ENCODE results near the gene FRMD3. TPM values are rescaled to one million over a fixed set of nuclear protein-coding genes. Genes with fewer than 3 reads are reported as not detected.
A peak's percentile ranks its signal among the peaks of the same experiment; 100 is the strongest.

FRMD3 gene
- total RNA-seq, 1 experiment from 2014 or later = 14.5 TPM

- Histone ChIP-seq H3K4me3 (ENCODE audit: low read depth in 2 of 2, low read length in 2 of 2) (no peak overlapping the region), H3K4me1 (ENCODE audit: control insufficient read depth, insufficient read depth, low read length) (no peaks in the 10 kb centered on the region), H3K9me3 (ENCODE audit: control insufficient read depth, insufficient read depth, low read depth, low read length) (no peaks in the 10 kb centered on the region), H3K27ac (ENCODE audit: low read length) (no peak overlapping the region), H3K36me3 (ENCODE audit: control insufficient read depth, insufficient read depth, low read length) (no peaks in the 10 kb centered on the region), H3K27me3 (ENCODE audit: control insufficient read depth, insufficient read depth, low read length) (no peaks in the 10 kb centered on the region)
- no TSS peak for BruUV-seq (replicated peaks)
- in situ Hi-C loops (cut with HindIII; ENCODE audit: low pct_unique_long_range_greater_than_20kb, low sequenced_read_pairs) = no loop called here
- no peak for ATAC-seq
- ChIA-PET POLR2A (no interaction called here), CTCF (no interaction called here)
- intact Hi-C loops (cut with micrococcal nuclease; ENCODE audit: unreplicated experiment) = no loop called here
- DNase-seq (ENCODE audit: low read depth, low spot score) = no peak
- TF ChIP-seq SIN3A (IDR thresholded peaks at IDR 0.05; ENCODE audit: borderline replicate concordance, insufficient read depth, low read depth, low read length) (no peak), REST (IDR thresholded peaks at IDR 0.05; ENCODE audit: insufficient read depth in 1 of 2, low read depth in 2 of 2, low read length in 1 of 2) (peak in 1 of 2 experiments; percentile 68; a peak in 2 of 4 replicates)
These were observed 183.2 kb downstream of the FRMD3 start for GRCh38 chr9:83355024-83355444.

DNA sequence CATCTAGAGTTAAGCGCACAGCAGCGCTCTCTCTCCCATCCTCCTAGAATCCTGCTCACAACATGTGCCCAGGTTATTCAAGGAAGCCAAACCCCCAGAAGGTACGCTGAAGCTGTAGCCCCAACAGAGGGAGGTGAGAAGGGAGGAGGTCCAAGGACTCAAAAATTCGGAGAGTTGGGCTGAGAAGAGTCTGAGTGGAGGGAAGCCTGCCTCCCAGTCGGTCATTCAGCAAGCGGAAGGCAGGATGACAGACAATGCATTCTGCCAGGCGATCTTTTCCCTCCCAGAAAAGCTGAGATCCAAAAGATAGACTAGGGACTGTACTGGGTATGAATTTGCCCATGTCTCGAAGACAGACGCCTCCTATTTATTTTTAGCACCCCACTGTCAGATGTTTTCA is 189.2 kb downstream of the FRMD3 start:
- ATAC-seq = no peak
- Histone ChIP-seq H3K27ac (ENCODE audit: low read length) (no peak overlapping the region), H3K36me3 (ENCODE audit: control insufficient read depth, insufficient read depth, low read length) (no peaks in the 10 kb centered on the region; the same call in 1 of the 2 replicates), H3K9me3 (ENCODE audit: control insufficient read depth, insufficient read depth, low read depth, low read length) (no peaks in the 10 kb centered on the region), H3K4me3 (ENCODE audit: low read depth in 2 of 2, low read length in 2 of 2) (no peak overlapping the region), H3K27me3 (ENCODE audit: control insufficient read depth, insufficient read depth, low read length) (no peaks in the 10 kb centered on the region), H3K4me1 (ENCODE audit: control insufficient read depth, insufficient read depth, low read length) (no peaks in the 10 kb centered on the region)
- in situ Hi-C loops (cut with HindIII; ENCODE audit: low pct_unique_long_range_greater_than_20kb, low sequenced_read_pairs) = no loop called here
- CTCF ChIA-PET = interaction anchor here (0.7 kb wide), 1 partner anchor 15 kb away, joined by 18 read pairs; no protein-coding TSS in a partner anchor
- TF ChIP-seq CTCF (IDR thresholded peaks at IDR 0.05) (no peak), REST (IDR thresholded peaks at IDR 0.05; ENCODE audit: insufficient read depth in 1 of 2, low read depth in 2 of 2, low read length in 1 of 2) (no peak), TCF7L2 (IDR thresholded peaks at IDR 0.05; ENCODE audit: low read depth, low read length) (no peak), POLR2AphosphoS5 (IDR thresholded peaks at IDR 0.05; ENCODE audit: low read depth, low read length) (no peak), SIN3A (IDR thresholded peaks at IDR 0.05; ENCODE audit: borderline replicate concordance, insufficient read depth, low read depth, low read length) (no peak)
- intact Hi-C loops (cut with micrococcal nuclease; ENCODE audit: unreplicated experiment) = no loop called here
- DNase-seq (ENCODE audit: low read depth, low spot score) = no peak
- BruUV-seq (replicated peaks) = no TSS peak
- POLR2A ChIA-PET = no interaction called here

Measured in Panc1 (cell line).